Fibroblast of lung (primary cell): ENCODE measurements around the gene PGM2.

Experiments used
- EZH2 ChIP-seq: IDR thresholded peaks from 2 replicates; pipeline ENCODE4 v1.5.1; 2012; ENCODE audit warnings: low read length, control low read depth, mild to moderate bottlenecking; ENCODE audit errors: missing control alignments
- TF ChIP-seq, protein P1 (sequence below), 2 donors: IDR thresholded peaks in 1 of 2; conservative IDR thresholded peaks in 1 of 2; 1 replicate in 1 of 2; 2 replicates in 1 of 2; pipeline ENCODE4 v1.5.1; 2011 to 2012; ENCODE audit warnings: low read length in 2 of 2, control low read depth in 1 of 2, inconsistent platforms in 1 of 2, low read depth in 1 of 2, mild to moderate bottlenecking in 1 of 2

- TF ChIP-seq, protein P1, sequence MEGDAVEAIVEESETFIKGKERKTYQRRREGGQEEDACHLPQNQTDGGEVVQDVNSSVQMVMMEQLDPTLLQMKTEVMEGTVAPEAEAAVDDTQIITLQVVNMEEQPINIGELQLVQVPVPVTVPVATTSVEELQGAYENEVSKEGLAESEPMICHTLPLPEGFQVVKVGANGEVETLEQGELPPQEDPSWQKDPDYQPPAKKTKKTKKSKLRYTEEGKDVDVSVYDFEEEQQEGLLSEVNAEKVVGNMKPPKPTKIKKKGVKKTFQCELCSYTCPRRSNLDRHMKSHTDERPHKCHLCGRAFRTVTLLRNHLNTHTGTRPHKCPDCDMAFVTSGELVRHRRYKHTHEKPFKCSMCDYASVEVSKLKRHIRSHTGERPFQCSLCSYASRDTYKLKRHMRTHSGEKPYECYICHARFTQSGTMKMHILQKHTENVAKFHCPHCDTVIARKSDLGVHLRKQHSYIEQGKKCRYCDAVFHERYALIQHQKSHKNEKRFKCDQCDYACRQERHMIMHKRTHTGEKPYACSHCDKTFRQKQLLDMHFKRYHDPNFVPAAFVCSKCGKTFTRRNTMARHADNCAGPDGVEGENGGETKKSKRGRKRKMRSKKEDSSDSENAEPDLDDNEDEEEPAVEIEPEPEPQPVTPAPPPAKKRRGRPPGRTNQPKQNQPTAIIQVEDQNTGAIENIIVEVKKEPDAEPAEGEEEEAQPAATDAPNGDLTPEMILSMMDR (conservative IDR thresholded peaks at IDR 0.05 in 1 of 2, IDR thresholded peaks at IDR 0.05 in 1 of 2; ENCODE audit: low read depth in 1 of 2, low read length in 2 of 2): no peak
- no peak for TF ChIP-seq EZH2
Measured at GRCh38 chr4:37799941-37800554, 26.4 kb upstream of the PGM2 start.
